NOMO-1 (cell line): ENCODE data around the gene KIAA1614.

Experiments
- DNase-seq, 2 experiments: peaks; one replicate each; lab custom pipeline; 2025; ENCODE audit not compliant: unreplicated experiment in 2 of 2; lab: John Stamatoyannopoulos, UW

Gene KIAA1614

DNA sequence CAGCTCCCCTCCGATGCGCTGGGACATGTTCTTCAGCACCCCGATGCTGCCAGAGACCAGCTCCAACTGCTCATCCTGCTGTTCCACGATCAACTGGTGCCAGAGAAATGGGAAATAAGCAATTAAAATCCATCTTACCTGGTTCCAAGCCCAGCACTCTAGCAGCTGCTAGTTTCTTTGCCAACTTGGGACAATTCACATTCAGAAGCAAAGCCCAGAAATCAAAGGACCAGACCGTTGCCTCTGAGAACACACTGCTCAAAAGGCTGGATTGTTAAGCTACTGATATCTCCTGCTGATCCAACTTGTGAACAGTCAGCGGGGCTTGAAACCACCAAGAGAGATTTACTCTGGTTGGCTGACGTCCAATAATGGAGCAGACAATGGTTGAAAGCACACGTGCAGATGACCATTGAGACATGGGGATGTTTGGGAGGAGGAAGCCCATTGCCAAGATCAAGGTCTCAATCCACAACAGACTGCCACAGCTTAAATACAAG lies 75.6 kb downstream of the KIAA1614 start:
- no peak for DNase-seq

DNA sequence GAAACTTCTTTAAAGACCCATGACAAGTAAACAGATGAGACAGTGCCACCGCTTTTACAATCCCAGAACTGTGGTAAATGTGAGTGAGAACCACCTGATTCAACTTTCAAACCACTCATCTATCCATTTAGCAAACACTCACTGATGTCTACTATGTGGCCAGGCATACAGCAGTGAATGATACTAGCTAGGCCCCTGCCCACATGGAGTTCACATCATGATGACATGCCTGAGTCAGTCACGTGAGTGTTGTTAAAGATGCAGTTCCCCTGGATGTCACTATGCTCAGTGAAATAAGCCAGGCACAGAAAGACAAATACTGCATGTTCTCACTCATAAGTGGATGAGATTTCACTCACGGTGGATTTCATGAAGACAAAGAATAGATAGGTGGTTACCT lies 81.6 kb downstream of the KIAA1614 start:
- no peak for DNase-seq

DNA sequence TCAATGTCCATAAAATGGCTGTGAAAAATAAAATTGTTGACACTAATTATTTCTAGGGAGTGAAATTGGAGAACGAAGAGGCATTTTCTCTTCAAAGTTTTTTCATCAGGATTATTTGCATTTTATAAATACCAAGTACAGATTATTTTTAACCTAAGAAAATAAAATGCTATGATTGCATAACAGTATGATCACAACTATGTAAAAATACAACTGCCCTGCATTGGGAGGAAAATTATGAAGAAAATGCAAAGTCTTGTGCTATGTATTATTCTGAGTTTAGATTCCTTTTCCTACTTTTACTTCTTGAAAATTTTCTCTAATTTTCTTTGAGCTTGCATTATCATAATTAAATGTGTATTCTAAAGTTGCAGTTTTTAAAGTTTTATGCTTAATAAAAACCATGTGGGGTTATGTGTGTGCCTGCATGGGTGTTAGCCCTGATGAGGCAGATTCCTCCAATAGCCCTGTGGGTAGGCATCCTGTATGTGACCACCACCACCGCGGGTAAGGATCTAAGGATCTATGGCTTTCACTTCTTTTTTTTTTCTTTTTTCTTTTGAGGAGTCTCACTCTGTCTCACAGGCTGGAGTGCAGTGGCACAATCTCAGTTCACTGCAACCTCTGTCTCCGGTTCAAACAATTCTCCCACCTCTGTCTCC lies 85.3 kb downstream of the KIAA1614 start:
- DNase-seq = no peak
